ENCODE measurements around the gene GPR37L1.

DNA sequence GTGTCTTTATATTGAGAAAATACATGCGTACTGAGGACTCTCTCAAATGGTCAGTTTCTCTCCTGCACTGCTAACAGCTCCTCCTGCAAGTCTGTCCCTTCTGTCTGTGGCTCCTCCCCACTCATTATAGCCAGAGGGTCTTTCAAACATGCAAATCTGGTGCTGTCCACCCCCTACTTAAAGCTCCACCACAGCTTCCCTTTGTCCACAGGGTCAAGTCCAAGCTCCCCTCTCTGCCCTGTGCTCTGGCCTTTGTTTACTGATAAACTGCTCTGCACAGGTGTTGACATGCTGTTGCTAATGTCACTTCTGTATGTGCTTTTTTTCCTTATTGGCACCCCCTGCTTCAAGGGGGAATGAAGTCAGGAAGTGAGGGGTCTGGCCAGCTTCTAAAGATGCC, 47.7 kb upstream of the GPR37L1 start:
- TF ChIP-seq CTCF (IDR thresholded peaks at IDR 0.05 in 8 of 11, conservative IDR thresholded peaks at IDR 0.05 in 3 of 11) (no peak), POLR2A (IDR thresholded peaks at IDR 0.05) (no peak)
